Measurements from ENCODE around the gene HCLS1. TPM values are rescaled to one million over a fixed set of nuclear protein-coding genes. Genes with fewer than 3 reads are reported as not detected.

HCLS1 gene
- total RNA-seq, 1 donor from 2014 or later = 1.6 TPM

- no peaks in the 10 kb centered on the region for H3K27me3 Mint-ChIP-seq (ENCODE audit: low read depth, unreplicated experiment)
Measured at GRCh38 chr3:121606106-121606505, 54.6 kb downstream of the HCLS1 start.

DNA sequence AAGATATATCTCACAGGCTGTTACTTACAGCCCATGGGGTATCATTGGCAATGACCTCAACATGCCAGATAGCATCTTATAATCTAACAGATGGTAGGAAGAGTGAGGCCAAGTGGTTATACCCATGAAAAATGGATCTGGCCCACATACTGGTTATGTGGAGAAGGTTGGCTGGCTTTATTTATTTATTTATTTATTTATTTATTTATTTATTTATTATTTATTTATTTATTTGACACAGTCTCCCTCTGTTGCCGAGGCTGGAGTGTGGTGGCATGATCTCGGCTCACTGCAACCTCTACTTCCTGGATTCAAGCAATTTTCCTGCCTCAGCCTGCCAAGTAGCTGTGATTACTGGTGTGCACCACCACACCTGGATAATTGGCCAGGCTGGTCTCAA is 55.9 kb downstream of the HCLS1 start:
- Mint-ChIP-seq H3K9me3 (ENCODE audit: unreplicated experiment) (no peaks in the 10 kb centered on the region), H3K4me1 (ENCODE audit: low read depth, unreplicated experiment) (no peaks in the 10 kb centered on the region)
- no peaks in the 10 kb centered on the region for H3K9me3 ChIP-seq (ENCODE audit: insufficient read depth, low read depth, low read length)

More at GRCh38 chr3:121606106-121606505, 54.6 kb downstream of the HCLS1 start:
- H2AFZ ChIP-seq (ENCODE audit: low read depth, low read length) = no peak overlapping the region
- no peaks in the 10 kb centered on the region for H3K4me1 ChIP-seq (ENCODE audit: insufficient read depth, low read length)
- no peaks in the 10 kb centered on the region for H3K9me3 ChIP-seq (ENCODE audit: insufficient read depth, low read depth, low read length)
- H3K27me3 ChIP-seq (ENCODE audit: insufficient read depth, low read length) = no peaks in the 10 kb centered on the region
- H3K27ac Mint-ChIP-seq (ENCODE audit: unreplicated experiment) = no peak overlapping the region
- H3K4me1 Mint-ChIP-seq (ENCODE audit: low read depth, unreplicated experiment) = no peaks in the 10 kb centered on the region
- H3K9ac ChIP-seq (ENCODE audit: low read length) = no peak overlapping the region
- H3K27ac ChIP-seq (ENCODE audit: low read depth, low read length) = no peak overlapping the region
- no peaks in the 10 kb centered on the region for H3K9me3 Mint-ChIP-seq (ENCODE audit: unreplicated experiment)
- H3K4me3 ChIP-seq (ENCODE audit: insufficient read depth, low read depth, low read length) = no peak overlapping the region
- no peak overlapping the region for H3K4me2 ChIP-seq (ENCODE audit: low read length)
- no peak overlapping the region for H3K4me3 Mint-ChIP-seq (ENCODE audit: unreplicated experiment)
- FAIRE-seq (no peak), DNase-seq (ENCODE audit: low read depth) (no peak)
- TF ChIP-seq CTCF (IDR thresholded peaks at IDR 0.05; ENCODE audit: insufficient read depth, low read depth, low read length) = no peak
- TF ChIP-seq EZH2 (IDR thresholded peaks at IDR 0.05; ENCODE audit: insufficient read depth, low read length) = no peak
- H3K36me3 ChIP-seq (ENCODE audit: insufficient read depth, low read length) = no peaks in the 10 kb centered on the region
- H4K20me1 ChIP-seq (ENCODE audit: insufficient read depth, low read length) = no peaks in the 10 kb centered on the region
- no peaks in the 10 kb centered on the region for H3K36me3 Mint-ChIP-seq (ENCODE audit: low read depth, unreplicated experiment)
- H3K79me2 ChIP-seq (ENCODE audit: insufficient read depth, low read length) = no peaks in the 10 kb centered on the region

More for the DNA sequence above, 55.9 kb downstream of the HCLS1 start:
- no peak overlapping the region for H3K4me3 ChIP-seq (ENCODE audit: insufficient read depth, low read depth, low read length)
- FAIRE-seq (no peak), DNase-seq (ENCODE audit: low read depth) (no peak)
- H3K27me3 Mint-ChIP-seq (ENCODE audit: low read depth, unreplicated experiment) = no peaks in the 10 kb centered on the region
- no peaks in the 10 kb centered on the region for H4K20me1 ChIP-seq (ENCODE audit: insufficient read depth, low read length)
- no peak overlapping the region for H3K9ac ChIP-seq (ENCODE audit: low read length)
- H3K4me1 ChIP-seq (ENCODE audit: insufficient read depth, low read length) = no peaks in the 10 kb centered on the region
- H3K79me2 ChIP-seq (ENCODE audit: insufficient read depth, low read length) = no peaks in the 10 kb centered on the region
- H3K36me3 Mint-ChIP-seq (ENCODE audit: low read depth, unreplicated experiment) = no peaks in the 10 kb centered on the region
- H2AFZ ChIP-seq (ENCODE audit: low read depth, low read length) = no peak overlapping the region
- no peaks in the 10 kb centered on the region for H3K27me3 ChIP-seq (ENCODE audit: insufficient read depth, low read length)
- no peak overlapping the region for H3K27ac Mint-ChIP-seq (ENCODE audit: unreplicated experiment)
- H3K4me3 Mint-ChIP-seq (ENCODE audit: unreplicated experiment) = no peak overlapping the region
- H3K4me2 ChIP-seq (ENCODE audit: low read length) = no peak overlapping the region
- H3K36me3 ChIP-seq (ENCODE audit: insufficient read depth, low read length) = no peaks in the 10 kb centered on the region
- no peak for TF ChIP-seq CTCF (IDR thresholded peaks at IDR 0.05; ENCODE audit: insufficient read depth, low read depth, low read length)
- no peak for TF ChIP-seq EZH2 (IDR thresholded peaks at IDR 0.05; ENCODE audit: insufficient read depth, low read length)
- H3K27ac ChIP-seq (ENCODE audit: low read depth, low read length) = no peak overlapping the region

All from astrocyte (in vitro differentiated cells and primary cell).